Ureter (tissue), 1 donor: ENCODE data around the gene MST1. TPM values are rescaled to one million over a fixed set of nuclear protein-coding genes. Genes with fewer than 3 reads are reported as not detected.

Source experiments
- DNase-seq: peaks from one replicate; pipeline ENCODE4 v3.0.0-alpha.2; 2020; ENCODE audit warnings: low spot score
- total RNA-seq: library from RNA; stranded (reverse); gene quantifications from one replicate; pipeline ENCODE4 v1.2.4, GENCODE V29; 2023
- donor health status: DM: yes; HTN: yes; CAD: no.

MST1 gene
- total RNA-seq, 1 donor from 2014 or later = 16.6 TPM

DNA sequence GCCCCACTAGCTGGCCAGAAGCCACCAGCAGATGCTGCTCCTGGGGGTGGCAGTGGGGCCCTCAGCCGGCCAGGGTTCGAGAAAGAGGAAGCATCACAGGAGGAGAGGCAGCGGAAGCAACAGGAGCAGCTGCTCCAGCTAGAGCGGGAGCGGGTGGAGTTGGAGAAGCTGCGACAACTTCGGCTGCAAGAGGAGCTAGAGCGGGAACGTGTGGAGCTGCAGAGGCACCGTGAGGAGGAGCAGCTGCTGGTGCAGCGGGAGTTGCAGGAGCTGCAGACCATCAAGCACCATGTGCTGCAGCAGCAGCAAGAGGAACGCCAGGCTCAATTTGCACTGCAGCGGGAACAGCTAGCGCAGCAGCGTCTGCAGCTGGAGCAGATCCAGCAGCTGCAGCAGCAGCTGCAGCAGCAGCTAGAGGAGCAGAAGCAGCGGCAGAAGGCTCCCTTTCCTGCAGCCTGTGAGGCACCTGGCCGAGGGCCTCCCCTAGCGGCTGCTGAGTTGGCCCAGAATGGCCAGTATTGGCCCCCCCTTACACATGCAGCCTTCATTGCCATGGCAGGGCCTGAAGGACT is 32.6 kb downstream of the MST1 start:
- DNase-seq = no peak

DNA sequence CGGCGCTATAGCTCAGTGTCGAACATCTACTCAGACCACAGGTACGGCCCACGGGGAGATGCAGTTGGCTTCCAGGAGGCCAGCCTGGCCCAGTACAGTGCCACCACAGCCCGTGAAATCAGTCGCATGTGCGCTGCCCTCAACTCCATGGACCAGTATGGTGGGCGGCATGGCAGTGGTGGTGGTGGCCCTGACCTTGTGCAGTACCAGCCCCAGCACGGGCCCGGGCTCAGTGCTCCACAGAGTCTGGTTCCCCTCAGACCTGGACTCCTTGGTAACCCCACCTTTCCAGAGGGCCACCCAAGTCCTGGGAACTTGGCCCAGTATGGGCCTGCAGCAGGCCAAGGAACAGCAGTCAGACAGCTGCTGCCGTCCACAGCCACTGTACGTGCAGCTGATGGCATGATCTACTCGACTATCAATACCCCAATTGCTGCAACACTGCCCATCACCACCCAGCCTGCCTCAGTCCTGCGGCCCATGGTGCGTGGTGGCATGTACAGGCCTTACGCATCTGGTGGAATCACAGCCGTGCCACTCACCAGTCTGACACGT is 33.5 kb downstream of the MST1 start:
- DNase-seq = no peak

DNA sequence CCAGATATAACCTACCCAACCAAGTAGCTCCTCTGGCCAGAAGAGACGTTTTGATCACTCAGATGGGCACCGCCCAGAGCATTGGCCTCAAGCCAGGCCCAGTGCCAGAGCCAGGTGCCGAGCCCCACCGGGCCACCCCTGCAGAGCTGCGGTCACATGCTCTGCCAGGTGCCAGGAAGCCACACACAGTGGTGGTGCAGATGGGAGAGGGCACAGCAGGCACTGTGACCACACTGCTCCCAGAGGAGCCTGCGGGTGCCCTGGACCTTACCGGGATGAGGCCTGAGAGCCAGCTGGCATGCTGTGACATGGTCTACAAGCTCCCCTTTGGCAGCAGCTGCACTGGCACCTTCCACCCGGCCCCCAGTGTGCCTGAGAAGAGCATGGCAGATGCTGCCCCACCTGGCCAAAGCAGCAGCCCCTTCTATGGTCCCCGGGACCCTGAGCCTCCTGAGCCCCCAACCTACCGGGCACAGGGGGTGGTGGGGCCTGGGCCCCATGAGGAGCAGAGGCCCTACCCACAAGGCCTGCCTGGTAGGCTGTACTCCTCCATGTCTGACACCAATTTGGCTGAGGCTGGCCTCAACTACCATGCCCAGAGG is 34.2 kb downstream of the MST1 start:
- DNase-seq = no peak

DNA sequence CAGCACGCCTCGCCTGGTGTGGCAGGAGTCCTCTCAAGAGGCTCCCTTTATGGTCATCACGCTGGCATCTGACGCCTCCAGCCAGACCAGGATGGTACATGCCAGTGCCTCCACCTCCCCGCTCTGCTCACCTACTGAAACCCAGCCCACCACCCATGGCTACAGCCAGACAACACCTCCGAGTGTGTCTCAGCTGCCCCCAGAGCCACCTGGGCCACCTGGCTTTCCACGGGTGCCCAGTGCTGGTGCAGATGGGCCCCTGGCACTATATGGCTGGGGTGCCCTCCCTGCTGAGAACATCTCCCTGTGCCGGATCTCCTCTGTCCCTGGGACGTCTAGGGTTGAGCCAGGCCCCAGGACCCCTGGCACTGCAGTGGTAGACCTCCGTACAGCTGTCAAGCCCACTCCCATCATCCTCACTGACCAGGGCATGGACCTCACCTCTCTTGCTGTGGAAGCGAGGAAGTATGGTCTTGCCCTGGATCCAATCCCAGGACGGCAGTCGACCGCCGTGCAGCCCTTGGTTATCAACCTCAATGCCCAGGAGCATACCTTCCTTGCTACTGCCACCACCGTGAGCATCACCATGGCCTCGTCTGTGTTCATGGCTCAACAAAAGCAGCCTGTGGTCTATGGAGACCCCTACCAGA is 35.0 kb downstream of the MST1 start:
- no peak for DNase-seq

DNA sequence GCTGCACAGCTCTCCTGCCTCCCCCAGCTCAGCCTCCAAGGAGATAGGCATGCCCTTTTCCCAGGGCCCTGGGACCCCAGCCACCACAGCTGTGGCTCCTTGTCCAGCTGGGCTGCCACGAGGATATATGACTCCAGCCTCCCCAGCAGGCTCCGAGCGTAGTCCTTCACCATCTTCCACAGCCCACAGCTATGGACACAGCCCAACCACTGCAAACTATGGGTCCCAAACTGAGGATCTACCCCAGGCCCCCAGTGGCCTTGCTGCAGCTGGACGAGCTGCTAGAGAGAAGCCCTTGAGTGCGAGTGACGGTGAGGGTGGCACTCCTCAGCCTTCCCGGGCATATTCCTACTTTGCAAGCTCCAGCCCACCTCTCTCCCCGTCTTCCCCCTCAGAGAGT is 35.7 kb downstream of the MST1 start:
- no peak for DNase-seq

DNA sequence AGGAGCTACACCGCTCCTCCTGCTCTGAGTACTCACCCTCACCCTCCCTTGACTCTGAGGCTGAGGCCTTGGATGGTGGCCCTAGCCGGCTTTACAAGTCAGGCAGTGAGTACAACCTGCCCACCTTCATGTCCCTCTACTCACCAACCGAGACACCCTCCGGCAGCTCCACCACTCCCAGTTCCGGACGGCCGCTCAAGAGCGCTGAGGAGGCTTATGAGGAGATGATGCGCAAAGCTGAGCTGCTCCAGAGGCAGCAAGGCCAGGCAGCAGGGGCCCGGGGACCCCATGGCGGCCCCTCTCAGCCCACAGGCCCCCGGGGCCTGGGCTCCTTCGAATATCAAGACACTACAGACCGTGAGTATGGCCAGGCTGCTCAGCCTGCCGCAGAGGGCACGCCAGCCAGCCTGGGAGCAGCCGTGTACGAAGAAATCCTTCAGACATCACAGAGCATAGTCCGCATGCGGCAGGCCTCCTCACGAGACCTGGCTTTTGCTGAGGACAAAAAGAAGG is 36.3 kb downstream of the MST1 start:
- DNase-seq = no peak

DNA sequence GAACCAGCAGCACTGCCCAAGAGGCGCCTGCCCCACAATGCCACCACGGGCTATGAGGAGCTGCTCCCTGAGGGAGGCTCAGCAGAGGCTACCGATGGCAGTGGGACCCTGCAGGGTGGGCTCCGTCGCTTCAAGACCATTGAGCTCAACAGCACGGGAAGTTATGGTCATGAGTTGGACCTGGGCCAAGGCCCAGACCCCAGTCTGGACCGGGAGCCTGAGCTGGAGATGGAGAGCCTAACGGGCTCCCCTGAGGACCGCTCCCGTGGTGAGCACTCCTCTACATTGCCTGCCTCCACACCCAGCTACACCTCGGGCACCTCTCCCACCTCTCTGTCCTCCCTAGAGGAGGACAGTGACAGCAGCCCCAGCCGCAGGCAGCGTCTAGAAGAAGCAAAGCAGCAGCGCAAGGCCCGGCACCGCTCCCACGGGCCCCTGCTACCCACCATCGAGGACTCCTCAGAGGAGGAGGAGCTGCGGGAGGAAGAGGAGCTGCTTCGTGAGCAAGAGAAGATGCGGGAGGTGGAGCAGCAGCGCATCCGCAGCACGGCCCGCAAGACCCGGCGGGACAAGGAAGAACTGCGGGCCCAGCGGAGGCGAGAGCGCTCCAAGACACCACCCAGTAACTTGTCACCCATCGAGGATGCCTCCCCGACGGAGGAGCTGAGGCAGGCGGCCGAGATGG is 36.9 kb downstream of the MST1 start:
- DNase-seq = no peak

DNA sequence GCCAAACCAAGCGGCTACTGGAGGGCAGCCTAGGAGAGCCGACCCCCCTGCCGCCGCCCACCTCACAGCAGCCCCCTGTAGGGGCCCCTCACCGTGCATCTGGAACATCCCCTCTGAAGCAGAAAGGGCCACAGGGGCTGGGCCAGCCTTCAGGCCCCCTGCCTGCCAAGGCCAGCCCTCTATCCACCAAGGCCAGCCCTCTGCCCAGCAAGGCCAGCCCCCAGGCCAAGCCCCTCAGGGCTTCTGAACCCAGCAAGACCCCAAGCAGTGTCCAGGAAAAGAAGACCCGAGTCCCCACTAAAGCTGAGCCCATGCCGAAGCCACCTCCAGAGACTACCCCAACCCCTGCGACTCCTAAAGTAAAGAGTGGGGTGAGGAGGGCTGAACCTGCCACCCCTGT is 38.6 kb downstream of the MST1 start:
- no peak for DNase-seq

DNA sequence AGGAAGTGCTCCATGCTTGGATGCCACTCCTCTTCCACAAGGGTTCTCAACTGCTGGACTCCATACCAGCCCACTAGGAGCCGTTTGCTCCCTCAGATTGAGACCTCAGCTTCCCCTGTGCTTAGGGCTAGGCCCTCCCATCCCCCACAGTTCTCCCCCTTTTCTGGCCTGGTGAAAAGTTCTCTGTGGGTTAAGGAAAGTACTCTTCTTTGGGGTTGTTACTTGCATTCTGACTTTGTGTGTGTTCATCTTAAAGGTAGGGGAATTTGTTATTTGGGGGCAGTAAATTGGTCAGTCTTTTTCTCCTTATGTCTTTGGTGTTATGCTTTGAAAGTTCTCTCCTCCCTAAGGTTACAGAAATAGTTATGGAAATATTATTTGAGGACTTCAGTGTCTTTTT is 39.1 kb downstream of the MST1 start:
- DNase-seq = no peak

DNA sequence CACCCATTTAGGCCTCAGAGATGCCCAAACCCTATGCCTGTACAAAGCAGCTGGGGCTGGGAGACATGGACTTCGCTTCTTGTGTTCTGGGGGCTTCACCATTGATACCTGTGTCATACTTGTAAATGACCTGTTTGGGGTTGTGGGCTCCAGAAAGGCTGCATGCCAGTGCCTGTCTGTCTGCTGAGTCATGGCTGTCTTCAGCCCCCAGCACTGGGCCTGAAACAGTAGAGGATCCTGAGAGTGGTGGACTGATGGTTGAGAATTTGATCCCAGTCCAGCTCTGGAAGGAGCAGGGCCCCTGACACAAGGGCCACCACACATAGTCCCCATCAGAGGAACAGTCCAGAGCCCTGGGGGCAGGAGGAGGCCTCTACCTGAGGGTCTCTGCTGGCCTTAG is 39.7 kb downstream of the MST1 start:
- DNase-seq = no peak

DNA sequence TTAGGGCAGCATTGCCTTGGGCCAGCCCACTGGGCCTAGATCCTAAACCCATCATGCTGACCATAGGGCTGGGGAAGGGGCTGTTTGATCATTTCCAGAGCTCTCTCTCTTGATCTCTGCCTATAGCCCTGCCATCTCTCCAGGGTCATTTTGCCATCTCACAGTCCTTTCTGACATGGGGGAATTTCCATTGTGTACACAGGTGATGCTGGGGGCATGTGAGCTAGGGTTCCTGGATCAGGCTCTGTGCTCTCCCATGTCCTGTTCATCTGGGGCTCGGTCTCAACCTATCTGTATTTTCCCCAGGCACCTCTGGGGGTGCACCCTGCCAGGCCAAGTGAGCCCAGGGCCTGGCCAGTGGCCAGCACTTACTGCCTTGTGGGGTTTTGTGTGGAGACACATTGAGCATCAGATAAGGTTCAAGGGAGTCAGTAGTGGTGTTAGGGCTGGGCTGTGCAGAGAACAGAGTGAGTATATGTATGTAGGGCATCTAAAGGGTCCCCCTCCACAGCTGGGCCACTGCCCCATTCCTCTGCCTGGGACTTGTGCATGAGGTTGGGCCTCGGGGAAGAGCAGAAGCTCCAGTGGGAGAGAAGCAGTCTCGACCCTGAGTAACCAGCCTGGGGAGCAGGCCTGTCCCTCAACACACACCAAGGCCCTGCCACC is 40.8 kb downstream of the MST1 start:
- no peak for DNase-seq

DNA sequence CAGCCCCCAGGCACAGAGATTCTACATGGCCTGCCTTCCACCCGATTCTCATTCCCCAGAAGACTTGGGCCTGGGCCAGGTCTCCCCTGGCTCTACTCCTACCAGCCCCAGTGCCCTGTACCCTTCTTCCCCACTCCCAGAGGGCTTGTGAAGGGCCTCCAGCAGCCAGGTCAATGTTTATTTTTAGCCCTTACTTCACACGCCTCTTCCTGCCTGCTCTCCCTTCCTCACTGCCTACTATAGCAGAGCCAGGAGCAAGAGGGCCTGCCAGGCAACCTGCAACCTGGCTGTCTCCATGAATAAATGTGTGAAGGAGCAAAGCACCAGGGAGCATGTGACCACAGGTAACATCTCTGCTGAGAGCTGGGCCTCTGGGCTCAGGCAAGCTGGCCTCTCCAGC is 41.5 kb downstream of the MST1 start:
- DNase-seq = no peak

DNA sequence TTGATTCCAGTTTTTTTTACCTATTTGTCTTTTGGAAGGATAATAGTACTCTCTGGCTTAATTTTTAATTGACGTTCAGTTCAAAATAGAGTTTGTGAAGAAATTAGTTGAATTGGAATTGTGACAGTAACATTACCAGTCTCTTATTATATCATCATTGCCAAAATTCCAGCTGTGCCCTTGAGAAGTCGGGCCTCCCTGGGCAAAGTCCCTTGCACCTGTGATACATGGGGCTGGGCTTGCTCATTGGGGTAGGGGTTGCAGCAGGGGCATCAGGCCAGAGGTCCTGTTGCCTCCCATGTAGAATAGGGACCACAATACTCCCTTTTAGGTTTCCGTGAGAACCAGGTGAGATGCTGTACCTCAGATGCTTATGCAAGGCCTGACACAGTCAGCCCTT is 43.0 kb downstream of the MST1 start:
- no peak for DNase-seq

DNA sequence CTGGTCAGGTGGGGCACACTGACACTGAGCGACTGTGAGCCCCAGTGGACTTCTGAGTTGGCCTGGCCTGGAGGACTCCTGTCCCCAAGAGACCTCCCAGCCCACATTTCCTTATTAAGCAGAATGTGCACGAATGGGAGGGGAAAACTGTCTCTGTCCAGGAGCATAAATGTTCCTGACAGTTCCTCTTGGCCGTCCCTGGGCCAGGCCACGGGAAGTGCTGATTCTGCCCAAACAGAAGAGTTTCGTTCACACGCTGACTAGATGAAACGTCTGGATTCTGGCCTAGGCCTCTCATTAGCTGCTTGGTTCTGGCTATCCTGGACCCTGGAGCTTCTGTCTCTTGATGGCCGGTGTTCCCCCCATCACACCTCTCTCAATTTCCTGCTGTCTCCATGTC is 44.6 kb downstream of the MST1 start:
- no peak for DNase-seq

DNA sequence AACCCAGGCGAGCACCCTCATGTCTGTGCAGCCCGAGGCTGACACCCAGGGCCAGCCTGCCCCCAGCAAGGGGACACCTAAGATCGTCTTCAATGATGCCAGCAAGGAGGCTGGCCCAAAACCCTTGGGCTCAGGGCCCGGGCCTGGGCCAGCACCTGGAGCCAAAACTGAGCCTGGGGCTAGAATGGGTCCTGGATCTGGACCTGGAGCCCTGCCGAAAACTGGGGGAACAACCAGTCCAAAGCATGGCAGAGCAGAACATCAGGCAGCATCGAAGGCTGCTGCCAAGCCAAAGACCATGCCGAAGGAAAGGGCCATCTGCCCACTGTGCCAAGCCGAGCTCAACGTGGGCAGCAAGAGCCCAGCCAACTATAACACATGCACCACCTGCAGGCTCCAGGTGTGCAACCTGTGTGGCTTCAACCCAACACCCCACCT is 46.5 kb downstream of the MST1 start:
- no peak for DNase-seq

DNA sequence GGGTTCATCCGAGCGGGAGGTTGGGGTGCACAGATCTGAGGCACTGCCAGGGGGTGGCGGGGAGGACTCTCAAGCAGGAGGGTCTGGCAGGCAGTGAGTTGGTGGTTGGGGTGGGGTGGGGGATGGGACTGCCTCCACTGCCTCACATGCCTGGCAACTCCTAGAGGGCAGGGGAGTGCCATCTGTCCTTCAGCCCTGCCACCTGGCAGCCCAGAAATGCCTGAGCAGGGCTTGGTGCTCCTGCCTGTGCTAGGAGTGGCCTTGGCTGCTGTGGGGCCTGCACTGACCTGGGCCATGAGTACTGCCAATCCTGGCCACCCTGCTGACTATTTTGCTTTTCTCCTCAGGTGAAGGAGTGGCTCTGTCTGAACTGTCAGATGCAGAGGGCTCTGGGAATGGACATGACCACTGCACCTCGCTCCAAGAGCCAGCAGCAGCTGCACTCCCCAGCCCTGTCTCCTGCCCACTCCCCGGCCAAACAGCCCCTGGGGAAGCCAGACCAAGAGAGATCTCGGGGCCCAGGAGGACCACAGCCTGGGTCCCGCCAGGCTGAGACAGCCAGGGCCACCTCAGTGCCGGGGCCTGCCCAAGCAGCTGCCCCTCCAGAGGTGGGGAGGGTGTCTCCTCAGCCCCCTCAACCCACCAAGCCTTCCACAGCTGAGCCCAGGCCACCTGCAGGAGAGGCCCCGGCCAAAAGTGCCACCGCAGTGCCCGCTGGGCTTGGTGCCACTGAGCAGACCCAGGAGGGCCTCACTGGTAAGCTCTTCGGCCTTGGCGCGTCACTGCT is 47.2 kb downstream of the MST1 start:
- DNase-seq = no peak

DNA sequence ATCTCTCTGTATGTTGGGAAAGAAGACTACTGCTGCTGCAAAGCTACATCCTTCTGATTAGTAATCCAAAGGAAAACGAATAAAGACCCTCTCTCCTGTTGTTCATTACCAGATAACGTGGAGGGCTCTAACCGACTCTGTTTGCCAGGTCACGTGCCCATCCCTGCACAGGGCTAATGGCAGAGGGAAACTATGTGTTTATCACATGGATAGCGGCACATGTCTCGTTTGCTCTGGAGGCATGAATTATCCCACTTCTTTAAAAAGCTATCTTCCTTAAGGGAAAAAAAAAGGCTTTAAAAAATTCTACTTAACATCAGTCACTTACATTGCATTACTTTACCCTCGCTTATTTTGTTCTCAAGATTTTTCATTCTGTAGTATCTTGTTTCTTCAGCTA is 48.0 kb downstream of the MST1 start:
- no peak for DNase-seq

DNA sequence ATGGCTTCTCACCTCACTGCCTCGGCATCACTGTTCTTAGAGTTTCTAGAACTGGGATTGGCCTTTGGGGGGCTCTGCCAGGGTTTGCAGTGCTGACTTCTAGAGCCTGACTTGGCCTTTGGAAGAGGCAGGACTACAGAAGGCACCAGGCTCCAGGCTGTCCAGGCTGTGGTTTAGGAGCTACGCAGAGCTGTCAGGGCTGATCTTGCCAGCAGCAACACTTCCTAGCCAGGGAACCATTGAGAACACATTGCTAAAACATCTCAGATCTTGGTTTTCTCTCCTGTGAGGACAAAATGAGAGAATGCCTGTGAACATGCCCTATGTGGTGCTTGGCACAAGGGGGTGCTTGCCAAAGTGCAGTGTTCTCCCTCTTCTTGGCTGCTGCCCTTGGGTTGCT is 49.7 kb downstream of the MST1 start:
- DNase-seq = no peak

DNA sequence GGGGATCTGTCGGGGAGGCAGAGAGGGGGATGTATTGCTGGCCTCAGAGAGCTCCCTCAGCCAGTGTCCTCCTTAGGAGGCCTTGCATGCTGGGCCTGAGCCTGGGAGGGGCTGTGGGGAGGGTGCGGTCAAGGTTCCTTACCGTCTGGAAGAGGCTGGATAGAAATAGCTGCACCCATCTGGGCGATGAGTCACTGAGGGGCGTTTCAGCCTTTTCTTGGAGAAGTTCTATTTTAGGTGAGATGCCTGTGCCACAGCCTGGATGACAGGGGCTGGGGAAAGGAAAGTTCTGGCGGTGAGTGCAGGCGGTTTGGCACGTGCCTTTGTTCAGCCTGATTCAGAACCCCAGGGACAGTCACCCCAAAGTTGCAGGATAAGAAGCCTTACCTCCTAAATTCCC is 50.8 kb downstream of the MST1 start:
- no peak for DNase-seq

DNA sequence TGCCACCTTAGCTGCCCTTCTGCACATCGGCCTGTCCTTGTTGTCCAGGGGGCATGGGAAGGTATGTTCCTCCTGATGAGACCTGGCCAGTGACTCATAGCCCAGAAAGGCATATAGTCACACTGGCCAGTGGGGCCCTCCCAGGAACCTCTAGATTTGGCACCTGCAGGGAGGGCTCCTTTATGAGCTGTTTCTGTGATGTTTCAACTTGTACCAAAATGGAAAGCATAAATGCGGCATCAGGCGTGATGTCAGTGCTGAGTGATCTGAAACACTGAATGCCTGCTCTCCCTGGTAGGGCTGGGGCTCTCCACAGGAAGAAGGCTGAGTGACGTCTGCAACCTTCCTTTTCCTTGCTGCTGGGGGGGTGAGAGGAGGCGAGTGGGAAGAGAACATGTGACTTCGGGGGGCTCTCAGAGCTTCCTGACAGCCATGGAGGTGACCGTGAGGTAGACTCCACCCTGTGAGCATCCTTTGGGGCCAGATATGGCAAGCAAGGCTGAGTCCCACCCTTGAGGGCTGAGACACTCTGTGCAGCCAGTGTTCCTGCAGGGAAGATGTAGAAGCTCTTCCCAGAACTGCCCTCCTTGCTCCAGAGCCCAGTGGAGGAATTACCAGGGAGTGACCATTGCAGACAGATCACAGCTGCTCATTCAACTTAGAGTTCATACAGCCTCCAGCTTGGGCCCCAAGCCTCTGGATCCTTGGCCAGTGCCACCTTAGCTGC is 52.2 kb downstream of the MST1 start:
- no peak for DNase-seq

DNA sequence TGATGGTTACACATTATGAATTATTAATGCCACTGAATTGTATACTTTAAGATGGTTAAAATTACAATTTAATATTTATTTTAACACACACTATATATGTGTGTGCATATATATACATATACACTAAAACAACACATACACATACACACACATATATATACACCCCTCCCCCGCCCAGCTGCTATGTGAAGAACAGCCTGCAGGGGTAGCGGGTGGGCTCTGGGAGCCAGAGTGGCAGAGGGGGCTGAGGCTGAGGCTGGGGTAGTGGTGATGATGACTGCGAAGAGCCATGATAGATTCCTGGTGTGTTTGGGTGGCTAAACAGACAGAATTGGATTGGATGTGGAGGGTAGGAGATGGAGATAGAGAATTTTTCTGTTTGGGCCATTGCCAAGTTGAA is 54.5 kb downstream of the MST1 start:
- no peak for DNase-seq
